Karpas-422 (cell line): ENCODE measurements around the gene PHGDH. TPM values are rescaled to one million over a fixed set of nuclear protein-coding genes. Genes with fewer than 3 reads are reported as not detected.

Experiments
- DNase-seq: peaks from one replicate; pipeline ENCODE4 v3.0.0-alpha.2; 2015
- H2AFZ ChIP-seq: fragments of 200-600 bp; sonication (generic); 2 replicates; pipeline ENCODE4 v1.6.1; 2014; ENCODE audit warnings: antibody characterized with exemption, low read length, mixed read lengths
- H3K27ac ChIP-seq: fragments of 200-600 bp; sonication (generic); 2 replicates; pipeline ENCODE4 v1.5.1; 2014; ENCODE audit warnings: mild to moderate bottlenecking, low read length, moderate library complexity
- H3K27me3 ChIP-seq: fragments of 200-600 bp; sonication (generic); 2 replicates; pipeline ENCODE4 v1.6.1; 2014; ENCODE audit warnings: low read length, mixed read lengths
- H3K36me3 ChIP-seq: fragments of 200-600 bp; sonication (generic); 2 replicates; pipeline ENCODE4 v1.6.1; 2014; ENCODE audit warnings: low read length, mixed read lengths; ENCODE audit not compliant: insufficient read depth
- H3K4me1 ChIP-seq: fragments of 200-600 bp; sonication (generic); 2 replicates; pipeline ENCODE4 v1.6.1; 2014; ENCODE audit warnings: mild to moderate bottlenecking, low read length, mixed read lengths
- H3K4me2 ChIP-seq: fragments of 200-600 bp; sonication (generic); 2 replicates; pipeline ENCODE4 v1.6.1; 2014; ENCODE audit warnings: low read length, low read depth, mild to moderate bottlenecking; ENCODE audit not compliant: poor library complexity, severe bottlenecking
- H3K4me3 ChIP-seq: fragments of 200-600 bp; sonication (generic); 2 replicates; pipeline ENCODE4 v1.5.1; 2014; ENCODE audit warnings: mild to moderate bottlenecking, antibody characterized with exemption, low read length, mixed read lengths
- H3K79me2 ChIP-seq: fragments of 200-600 bp; sonication (generic); 2 replicates; pipeline ENCODE4 v1.6.1; 2014; ENCODE audit warnings: mild to moderate bottlenecking, low read length, mixed read lengths
- H3K9ac ChIP-seq: fragments of 200-600 bp; sonication (generic); 2 replicates; pipeline ENCODE4 v1.6.0; 2014; ENCODE audit warnings: low read length
- H3K9me2 ChIP-seq: fragments of 200-600 bp; sonication (generic), shearing (Covaris generic); replicated peaks from 2 replicates; pipeline ENCODE4 v1.6.0; 2014; ENCODE audit warnings: mild to moderate bottlenecking, low read length, moderate library complexity; ENCODE audit not compliant: insufficient read depth
- H3K9me3 ChIP-seq: fragments of 300-700, 200-600 bp; sonication (generic); 2 replicates; pipeline ENCODE4 v1.6.1; 2014; ENCODE audit warnings: low read length, mixed read lengths
- H4K20me1 ChIP-seq: fragments of 200-600 bp; sonication (generic); 2 replicates; pipeline ENCODE4 v1.6.1; 2014; ENCODE audit warnings: mild to moderate bottlenecking, antibody characterized with exemption, low read length, low read depth; ENCODE audit not compliant: insufficient read depth
- total RNA-seq: library from RNA; depleted of rRNA; stranded (reverse); fragments of >200 nt; shearing (Covaris generic); gene quantifications from 2 replicates; pipeline ENCODE4 v1.2.3, GENCODE V29; 2014; ENCODE audit warnings: low replicate concordance

The PHGDH gene
- total RNA-seq, 1 experiment from 2014 or later = 16.3 TPM

DNA sequence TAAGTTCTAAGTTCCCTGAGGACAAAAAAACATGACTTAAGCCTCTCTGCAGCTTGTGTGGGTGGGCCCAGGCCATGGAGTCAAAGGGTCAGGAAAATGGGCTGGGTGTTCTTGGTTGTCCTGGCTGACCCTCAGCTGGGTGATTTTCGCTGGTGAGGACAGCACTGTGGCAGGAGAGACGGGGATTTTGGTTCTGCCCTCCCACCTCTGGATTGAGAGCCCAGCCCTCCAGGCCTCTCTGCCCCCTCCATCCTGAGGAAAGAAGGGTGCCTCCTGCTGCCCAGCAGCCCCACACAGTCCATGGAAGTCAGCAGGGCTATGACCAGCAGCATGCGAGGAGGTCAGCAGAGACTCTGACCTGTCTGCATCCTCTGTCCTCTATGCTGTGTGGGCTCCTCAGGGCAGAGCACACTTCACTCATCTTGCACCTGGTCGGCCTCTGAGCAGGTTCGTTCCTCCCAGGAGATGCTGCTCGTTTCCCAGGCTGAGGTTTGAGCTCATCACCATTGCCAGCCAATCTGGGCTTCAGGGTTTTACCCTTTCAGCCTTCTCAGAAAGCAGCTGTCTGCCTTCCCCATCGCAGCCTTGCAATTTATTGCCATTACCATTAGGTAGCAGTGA is 26.5 kb downstream of the PHGDH start:
- no peak overlapping the region for H3K27ac ChIP-seq
- no peaks in the 10 kb centered on the region for H3K9me3 ChIP-seq
- H3K4me3 ChIP-seq = no peak overlapping the region
- H3K27me3 ChIP-seq = no peaks in the 10 kb centered on the region
- H3K79me2 ChIP-seq = no peaks in the 10 kb centered on the region
- no peaks in the 10 kb centered on the region for H3K36me3 ChIP-seq
- H2AFZ ChIP-seq = no peak overlapping the region
- no peaks in the 10 kb centered on the region for H3K9me2 ChIP-seq
- H3K9ac ChIP-seq = no peak overlapping the region
- H4K20me1 ChIP-seq = no peaks in the 10 kb centered on the region
- no peak overlapping the region for H3K4me2 ChIP-seq
- H3K4me1 ChIP-seq = no peaks in the 10 kb centered on the region
- DNase-seq = no peak

DNA sequence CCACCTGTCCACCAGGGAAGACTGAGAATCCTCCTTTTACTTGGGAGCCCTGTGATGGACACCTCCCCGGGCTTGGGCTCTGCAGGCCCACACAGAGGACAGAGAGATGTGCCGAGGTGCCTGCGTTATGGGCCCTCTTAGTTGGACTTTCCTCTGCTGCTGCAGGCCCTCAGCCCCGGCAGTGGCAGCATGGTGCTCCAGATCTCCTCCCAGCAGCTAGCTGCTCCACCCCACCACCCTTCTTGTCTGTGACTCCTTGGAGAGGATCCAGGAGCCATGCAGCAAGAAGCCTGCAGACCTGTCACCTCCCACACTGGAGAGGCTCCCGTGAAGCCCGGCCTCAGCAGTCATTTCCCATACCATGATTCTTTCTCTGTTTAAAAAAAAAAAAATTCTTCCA is 27.4 kb downstream of the PHGDH start:
- H3K4me1 ChIP-seq = no peaks in the 10 kb centered on the region; the same call in 1 of the 2 replicates
- H3K9me3 ChIP-seq = no peaks in the 10 kb centered on the region
- H3K27ac ChIP-seq = no peak overlapping the region
- no peak overlapping the region for H2AFZ ChIP-seq
- H3K27me3 ChIP-seq = no peaks in the 10 kb centered on the region
- no peaks in the 10 kb centered on the region for H3K9me2 ChIP-seq
- no peaks in the 10 kb centered on the region for H3K79me2 ChIP-seq
- no peaks in the 10 kb centered on the region for H4K20me1 ChIP-seq
- H3K9ac ChIP-seq = no peak overlapping the region
- no peak for DNase-seq
- H3K4me2 ChIP-seq = no peak overlapping the region
- H3K4me3 ChIP-seq = no peak overlapping the region
- H3K36me3 ChIP-seq = no peaks in the 10 kb centered on the region

DNA sequence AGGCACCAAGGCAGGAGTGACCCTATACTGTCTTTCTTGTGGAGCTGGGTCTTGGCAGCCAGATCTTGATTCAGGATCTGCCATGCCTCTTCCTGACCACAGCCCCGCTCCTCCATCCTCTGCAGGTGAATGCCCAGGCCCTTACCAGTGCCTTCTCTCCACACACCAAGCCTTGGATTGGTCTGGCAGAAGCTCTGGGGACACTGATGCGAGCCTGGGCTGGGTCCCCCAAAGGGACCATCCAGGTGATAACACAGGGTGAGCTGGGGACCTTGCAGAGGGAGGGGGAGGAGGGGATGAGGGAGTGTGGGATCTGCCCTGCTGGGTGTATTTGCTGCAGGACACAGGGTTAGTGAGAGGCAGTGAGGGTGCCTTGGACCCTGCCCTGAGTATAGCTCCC is 28.5 kb downstream of the PHGDH start:
- Histone ChIP-seq H3K4me3 (no peak overlapping the region), H3K9me2 (no peaks in the 10 kb centered on the region), H3K9me3 (no peaks in the 10 kb centered on the region), H3K4me1 (peaks cover 7% of the 10 kb centered on the region), H3K36me3 (no peaks in the 10 kb centered on the region), H2AFZ (no peak overlapping the region), H3K27me3 (no peaks in the 10 kb centered on the region), H3K27ac (no peak overlapping the region), H3K4me2 (no peak overlapping the region), H4K20me1 (no peaks in the 10 kb centered on the region), H3K79me2 (no peaks in the 10 kb centered on the region), H3K9ac (no peak overlapping the region)
- no peak for DNase-seq

DNA sequence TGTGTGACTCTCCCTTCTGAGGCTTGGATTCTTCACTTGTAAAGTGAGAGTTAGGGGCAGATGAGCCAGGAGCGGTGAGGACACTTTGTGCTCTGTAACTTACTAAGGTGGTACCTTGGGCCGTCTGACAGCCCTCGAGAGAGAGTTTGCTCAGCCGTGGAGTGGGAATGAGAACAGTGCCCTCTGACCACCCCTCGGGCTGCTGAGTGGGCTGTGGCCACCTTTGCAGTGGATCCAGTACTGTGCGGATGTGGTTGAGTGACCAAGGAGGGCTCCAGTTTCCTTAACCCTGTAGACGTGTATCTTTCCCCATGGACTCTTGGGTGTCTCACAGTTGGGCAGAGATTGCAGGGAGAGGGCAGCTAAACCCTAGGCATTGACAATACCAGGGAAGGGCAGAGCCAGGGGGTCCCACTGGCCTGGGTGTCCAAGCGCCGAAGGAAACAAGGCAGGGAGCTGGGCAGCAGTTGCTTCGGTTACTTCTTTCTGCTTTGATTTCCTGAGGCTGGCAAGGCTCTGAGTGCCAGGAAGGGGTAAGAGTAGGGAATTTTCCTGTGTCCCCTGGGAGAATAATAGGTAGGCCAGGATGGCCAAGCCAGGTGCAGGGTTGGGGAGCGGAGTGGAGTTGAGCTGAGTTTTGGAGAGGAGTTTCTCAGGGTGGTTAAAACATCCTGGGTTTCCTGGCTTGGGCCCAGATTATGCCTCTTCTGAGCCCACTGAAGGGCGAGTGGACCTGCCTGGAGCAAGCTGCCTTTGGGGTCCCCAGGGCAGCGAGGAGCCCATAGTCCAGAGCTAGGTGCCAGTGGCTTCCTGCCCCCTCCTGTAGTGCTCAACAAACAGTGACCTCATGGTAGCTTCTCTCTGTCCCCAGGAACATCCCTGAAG is 29.4 kb downstream of the PHGDH start:
- no peaks in the 10 kb centered on the region for H3K27me3 ChIP-seq
- DNase-seq = no peak
- H3K9me3 ChIP-seq = no peaks in the 10 kb centered on the region
- no peaks in the 10 kb centered on the region for H3K9me2 ChIP-seq
- peaks cover 11% of the 10 kb centered on the region for H3K4me1 ChIP-seq
- no peaks in the 10 kb centered on the region for H3K79me2 ChIP-seq
- no peak overlapping the region for H3K4me2 ChIP-seq
- H3K9ac ChIP-seq = no peak overlapping the region
- no peak overlapping the region for H3K27ac ChIP-seq
- no peak overlapping the region for H3K4me3 ChIP-seq
- no peaks in the 10 kb centered on the region for H4K20me1 ChIP-seq
- no peak overlapping the region for H2AFZ ChIP-seq
- no peaks in the 10 kb centered on the region for H3K36me3 ChIP-seq

DNA sequence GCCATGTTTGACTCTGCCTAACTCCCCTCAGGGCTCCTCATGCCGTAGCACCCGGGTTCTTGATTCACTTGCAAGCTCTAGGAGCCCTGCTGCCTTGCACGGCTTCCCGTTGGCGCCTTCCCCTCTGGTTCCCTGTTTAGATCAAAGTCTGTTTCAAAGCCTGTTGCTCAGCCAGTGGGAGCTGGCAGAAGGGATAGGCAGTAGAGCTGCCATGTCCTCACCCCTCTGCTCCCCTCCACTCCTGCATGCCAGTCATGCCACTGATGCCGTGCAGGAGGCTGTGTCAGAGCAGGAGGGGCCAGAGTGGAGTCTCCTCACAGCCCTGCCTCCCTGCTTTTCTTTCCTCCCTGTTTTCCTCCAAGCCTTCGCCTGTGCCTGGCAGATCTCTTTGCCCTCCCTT is 30.5 kb downstream of the PHGDH start:
- Histone ChIP-seq H3K9me3 (no peaks in the 10 kb centered on the region), H3K36me3 (no peaks in the 10 kb centered on the region), H3K4me3 (no peak overlapping the region), H3K27ac (no peak overlapping the region), H3K4me1 (peaks cover 13% of the 10 kb centered on the region), H2AFZ (no peak overlapping the region), H3K9me2 (no peaks in the 10 kb centered on the region), H3K9ac (no peak overlapping the region), H3K27me3 (no peaks in the 10 kb centered on the region), H3K79me2 (no peaks in the 10 kb centered on the region), H4K20me1 (no peaks in the 10 kb centered on the region), H3K4me2 (no peak overlapping the region)
- no peak for DNase-seq

DNA sequence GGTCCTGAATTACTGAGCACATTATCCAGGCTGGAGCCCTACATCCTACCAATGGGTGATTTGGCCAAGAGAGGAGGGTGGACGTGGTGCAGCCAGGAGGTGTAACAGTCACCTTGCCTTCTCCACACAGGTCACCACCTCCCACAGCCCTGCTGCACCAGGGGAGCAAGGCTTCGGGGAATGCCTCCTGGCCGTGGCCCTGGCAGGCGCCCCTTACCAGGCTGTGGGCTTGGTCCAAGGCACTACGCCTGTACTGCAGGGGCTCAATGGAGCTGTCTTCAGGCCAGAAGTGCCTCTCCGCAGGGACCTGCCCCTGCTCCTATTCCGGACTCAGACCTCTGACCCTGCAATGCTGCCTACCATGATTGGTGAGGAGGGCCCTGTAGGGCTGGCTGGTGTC is 30.9 kb downstream of the PHGDH start:
- no peak overlapping the region for H3K4me2 ChIP-seq
- H2AFZ ChIP-seq = no peak overlapping the region
- no peaks in the 10 kb centered on the region for H3K27me3 ChIP-seq
- no peak for DNase-seq
- no peaks in the 10 kb centered on the region for H3K36me3 ChIP-seq
- H4K20me1 ChIP-seq = no peaks in the 10 kb centered on the region
- no peaks in the 10 kb centered on the region for H3K9me3 ChIP-seq
- H3K4me1 ChIP-seq = peaks cover 13% of the 10 kb centered on the region
- no peak overlapping the region for H3K27ac ChIP-seq
- H3K9ac ChIP-seq = no peak overlapping the region
- H3K79me2 ChIP-seq = no peaks in the 10 kb centered on the region
- no peak overlapping the region for H3K4me3 ChIP-seq
- no peaks in the 10 kb centered on the region for H3K9me2 ChIP-seq

DNA sequence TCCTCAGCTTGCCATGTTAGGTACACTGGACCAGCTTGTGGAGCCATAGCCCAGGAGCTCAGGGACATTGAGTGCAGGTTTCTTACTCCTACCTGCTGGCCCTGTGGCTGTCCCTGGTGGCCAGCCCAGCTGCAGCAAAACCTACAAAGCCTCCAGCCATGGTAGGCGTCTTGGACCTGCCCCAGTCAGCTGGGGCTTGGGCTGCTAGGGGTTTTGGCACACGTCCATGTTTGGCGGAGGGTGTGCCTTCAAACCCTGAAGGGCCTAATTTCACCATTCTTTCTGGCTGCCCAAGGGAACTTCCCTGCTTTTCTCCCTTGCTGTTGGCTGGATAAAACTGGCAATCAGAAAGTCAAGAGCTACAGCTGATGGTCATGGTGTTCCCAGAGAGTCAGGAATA is 31.6 kb downstream of the PHGDH start:
- no peaks in the 10 kb centered on the region for H3K9me2 ChIP-seq
- H3K4me2 ChIP-seq = no peak overlapping the region
- peaks cover 13% of the 10 kb centered on the region for H3K4me1 ChIP-seq
- H2AFZ ChIP-seq = no peak overlapping the region
- no peaks in the 10 kb centered on the region for H3K36me3 ChIP-seq
- no peak for DNase-seq
- H3K9me3 ChIP-seq = no peaks in the 10 kb centered on the region
- no peak overlapping the region for H3K9ac ChIP-seq
- no peaks in the 10 kb centered on the region for H3K79me2 ChIP-seq
- no peak overlapping the region for H3K27ac ChIP-seq
- no peaks in the 10 kb centered on the region for H4K20me1 ChIP-seq
- no peak overlapping the region for H3K4me3 ChIP-seq
- H3K27me3 ChIP-seq = no peaks in the 10 kb centered on the region

DNA sequence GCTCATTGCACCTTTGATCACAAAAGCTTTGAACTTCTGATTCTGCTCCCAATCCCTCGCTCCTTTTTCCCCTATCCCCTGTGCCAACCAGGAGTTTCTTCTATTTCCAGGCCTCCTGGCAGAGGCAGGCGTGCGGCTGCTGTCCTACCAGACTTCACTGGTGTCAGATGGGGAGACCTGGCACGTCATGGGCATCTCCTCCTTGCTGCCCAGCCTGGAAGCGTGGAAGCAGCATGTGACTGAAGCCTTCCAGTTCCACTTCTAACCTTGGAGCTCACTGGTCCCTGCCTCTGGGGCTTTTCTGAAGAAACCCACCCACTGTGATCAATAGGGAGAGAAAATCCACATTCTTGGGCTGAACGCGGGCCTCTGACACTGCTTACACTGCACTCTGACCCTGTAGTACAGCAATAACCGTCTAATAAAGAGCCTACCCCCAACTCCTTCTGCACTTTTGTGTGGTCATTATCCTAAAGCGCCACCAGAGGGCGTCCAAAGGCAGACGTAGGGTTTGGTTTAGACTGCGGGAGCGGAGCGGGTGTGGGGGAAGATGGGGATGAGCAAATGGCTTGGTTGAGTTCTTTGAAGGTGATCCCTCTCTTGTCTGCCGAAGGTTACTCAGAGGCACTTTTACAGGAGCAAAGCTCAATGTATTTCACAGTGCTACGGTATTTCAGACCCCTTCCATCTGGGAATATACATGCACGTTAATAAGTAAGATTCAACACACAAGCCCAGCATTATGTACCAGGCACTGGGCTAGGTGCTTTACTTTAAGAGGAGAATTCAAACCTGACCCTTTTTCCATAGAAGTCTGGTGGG is 32.3 kb downstream of the PHGDH start:
- Histone ChIP-seq H3K4me1 (peaks cover 13% of the 10 kb centered on the region), H2AFZ (no peak overlapping the region), H3K27ac (no peak overlapping the region), H3K9me3 (no peaks in the 10 kb centered on the region), H3K4me2 (no peak overlapping the region), H3K9ac (no peak overlapping the region), H3K9me2 (no peaks in the 10 kb centered on the region), H3K79me2 (no peaks in the 10 kb centered on the region), H4K20me1 (no peaks in the 10 kb centered on the region), H3K36me3 (no peaks in the 10 kb centered on the region), H3K4me3 (no peak overlapping the region), H3K27me3 (no peaks in the 10 kb centered on the region)
- DNase-seq = peak; percentile 84
